ENCODE measurements around the gene CFAP119. TPM values are rescaled to one million over a fixed set of nuclear protein-coding genes. Genes with fewer than 3 reads are reported as not detected.

The CFAP119 gene
- total and polyA plus RNA-seq, 2 donors (not counting 3 experiments of a cell fraction or from before 2014, with no cell fraction given): 6.5 to 9.5 TPM

DNA sequence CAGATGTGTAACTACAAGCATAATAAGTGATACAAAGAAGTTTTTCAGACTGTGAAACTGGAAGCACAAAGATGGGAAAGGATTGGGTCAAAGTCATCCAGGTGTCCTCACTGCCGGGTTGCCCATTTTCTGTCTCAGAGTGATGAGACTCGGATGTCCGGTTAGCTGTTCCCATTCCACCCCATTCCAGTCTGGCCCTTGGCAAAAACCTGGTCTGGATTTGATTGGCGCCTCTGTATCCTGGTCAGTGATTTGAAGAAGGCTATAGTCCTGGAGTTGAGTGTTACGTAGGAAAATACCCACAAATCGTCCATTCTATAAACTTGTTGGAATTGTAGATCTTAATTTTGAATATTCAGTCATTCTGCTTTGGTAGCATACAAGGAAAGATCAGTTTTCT is 33.5 kb downstream of the CFAP119 start:
- H3K9ac ChIP-seq (replicated peaks; ENCODE audit: extremely low read depth, insufficient read depth, low read length): no peak overlapping the region
- no peaks in the 10 kb centered on the region for H4K20me1 ChIP-seq (replicated peaks; ENCODE audit: control insufficient read depth, extremely low read depth, insufficient read depth, low read length)
- H3K9me3 ChIP-seq (replicated peaks; ENCODE audit: control insufficient read depth, insufficient read depth, low read length): no peaks in the 10 kb centered on the region
- no peak for FAIRE-seq
- H3K4me3 ChIP-seq (replicated peaks in 1 of 3; ENCODE audit: insufficient read depth in 1 of 3, low read depth in 1 of 3, low read length in 3 of 3): no peak overlapping the region
- H3K79me2 ChIP-seq (ENCODE audit: control insufficient read depth, insufficient read depth, low read length): peaks cover 4% of the 10 kb centered on the region
- peaks cover 41 to 44% of the 10 kb centered on the region in 2 experiments for H3K36me3 ChIP-seq (ENCODE audit: control insufficient read depth in 2 of 2, extremely low read depth in 1 of 2, insufficient read depth in 2 of 2, low read length in 2 of 2)
- DNase-seq (ENCODE audit: low read depth, low spot score): no peak
- no peaks in the 10 kb centered on the region for H3K27me3 ChIP-seq (ENCODE audit: control insufficient read depth in 2 of 2, insufficient read depth in 2 of 2, low read length in 2 of 2)
- H3K27ac ChIP-seq (ENCODE audit: insufficient read depth, low read depth, low read length): no peak overlapping the region
- intact Hi-C loops (cut with micrococcal nuclease): no loop called here
- no peaks in the 10 kb centered on the region for H3K4me1 ChIP-seq (ENCODE audit: control insufficient read depth, extremely low read depth, insufficient read depth, low read length)
- POLR2A ChIA-PET: no interaction called here
- no peak overlapping the region for H3K4me2 ChIP-seq (ENCODE audit: insufficient read depth, low read length)
- CTCF ChIA-PET: no interaction called here
- H3K9me1 ChIP-seq (replicated peaks; ENCODE audit: control insufficient read depth, extremely low read depth, insufficient read depth, low read length): no peaks in the 10 kb centered on the region
- no TSS peak for BruUV-seq (replicated peaks)
- TF ChIP-seq, protein P1, sequence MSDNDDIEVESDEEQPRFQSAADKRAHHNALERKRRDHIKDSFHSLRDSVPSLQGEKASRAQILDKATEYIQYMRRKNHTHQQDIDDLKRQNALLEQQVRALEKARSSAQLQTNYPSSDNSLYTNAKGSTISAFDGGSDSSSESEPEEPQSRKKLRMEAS (IDR thresholded peaks at IDR 0.05; ENCODE audit: insufficient read depth, insufficient read length): no peak
- no peak for TF ChIP-seq POLR2A (IDR thresholded peaks at IDR 0.05; ENCODE audit: low read depth, low read length)
- TF ChIP-seq EZH2 (IDR thresholded peaks at IDR 0.05; ENCODE audit: borderline replicate concordance, low read depth, low read length, severe bottlenecking): no peak
- TF ChIP-seq, protein P2, sequence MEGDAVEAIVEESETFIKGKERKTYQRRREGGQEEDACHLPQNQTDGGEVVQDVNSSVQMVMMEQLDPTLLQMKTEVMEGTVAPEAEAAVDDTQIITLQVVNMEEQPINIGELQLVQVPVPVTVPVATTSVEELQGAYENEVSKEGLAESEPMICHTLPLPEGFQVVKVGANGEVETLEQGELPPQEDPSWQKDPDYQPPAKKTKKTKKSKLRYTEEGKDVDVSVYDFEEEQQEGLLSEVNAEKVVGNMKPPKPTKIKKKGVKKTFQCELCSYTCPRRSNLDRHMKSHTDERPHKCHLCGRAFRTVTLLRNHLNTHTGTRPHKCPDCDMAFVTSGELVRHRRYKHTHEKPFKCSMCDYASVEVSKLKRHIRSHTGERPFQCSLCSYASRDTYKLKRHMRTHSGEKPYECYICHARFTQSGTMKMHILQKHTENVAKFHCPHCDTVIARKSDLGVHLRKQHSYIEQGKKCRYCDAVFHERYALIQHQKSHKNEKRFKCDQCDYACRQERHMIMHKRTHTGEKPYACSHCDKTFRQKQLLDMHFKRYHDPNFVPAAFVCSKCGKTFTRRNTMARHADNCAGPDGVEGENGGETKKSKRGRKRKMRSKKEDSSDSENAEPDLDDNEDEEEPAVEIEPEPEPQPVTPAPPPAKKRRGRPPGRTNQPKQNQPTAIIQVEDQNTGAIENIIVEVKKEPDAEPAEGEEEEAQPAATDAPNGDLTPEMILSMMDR (IDR thresholded peaks at IDR 0.05; ENCODE audit: extremely low read depth in 1 of 2, insufficient read depth in 1 of 2, low read depth in 1 of 2, low read length in 2 of 2): no peak
- TF ChIP-seq JUN (IDR thresholded peaks at IDR 0.05; ENCODE audit: borderline replicate concordance, insufficient read depth, insufficient read length, low read depth): no peak
- TF ChIP-seq GATA2 (IDR thresholded peaks at IDR 0.05; ENCODE audit: insufficient read depth, insufficient read length, low read depth, low read length): no peak
- TF ChIP-seq MYC (IDR thresholded peaks at IDR 0.05; ENCODE audit: low read depth, low read length): no peak
- no peak for TF ChIP-seq FOS (IDR thresholded peaks at IDR 0.05; ENCODE audit: borderline replicate concordance, insufficient read depth, low read length)
- TF ChIP-seq POLR2AphosphoS5 (IDR thresholded peaks at IDR 0.05; ENCODE audit: insufficient read depth, low read depth, low read length): no peak
- dilution Hi-C loops (cut with MboI; ENCODE audit: extremely low pct_ligation_motif_present, low sequenced_read_pairs): no loop called here
- no peak overlapping the region for H2AFZ ChIP-seq (ENCODE audit: low read depth, low read length)

Data from endothelial cell of umbilical vein (primary cell).